GM18520 (cell line): ENCODE data around the gene RAB3GAP2.
"Not testable (repeated sequence)": the region's sequence is repeated elsewhere in the genome, so short reads cannot be mapped to it uniquely, and the experiment has no call there.

Experiments used
- ATAC-seq: cut with Tn5 transposase; IDR thresholded peaks from one replicate; pipeline ENCODE4 v1.9.1; 2021; ENCODE audit not compliant: unreplicated experiment

Gene RAB3GAP2

DNA sequence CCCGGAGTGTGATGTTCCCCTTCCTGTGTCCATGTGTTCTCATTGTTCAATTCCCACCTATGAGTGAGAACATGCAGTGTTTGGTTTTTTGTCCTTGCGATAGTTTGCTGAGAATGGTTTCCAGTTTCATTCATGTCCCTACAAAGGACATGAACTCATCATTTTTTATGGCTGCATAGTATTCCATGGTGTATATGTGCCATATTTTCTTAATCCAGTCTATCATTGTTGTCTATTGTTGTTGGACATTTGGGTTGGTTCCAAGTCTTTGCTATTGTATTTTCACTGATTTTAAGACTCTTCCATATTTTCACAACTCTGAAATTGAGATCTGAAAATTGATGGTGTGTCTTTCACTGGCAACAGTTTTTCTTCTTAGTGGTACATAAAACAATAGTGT lies 67.5 kb downstream of the RAB3GAP2 start:
- not testable (repeated sequence) for ATAC-seq

DNA sequence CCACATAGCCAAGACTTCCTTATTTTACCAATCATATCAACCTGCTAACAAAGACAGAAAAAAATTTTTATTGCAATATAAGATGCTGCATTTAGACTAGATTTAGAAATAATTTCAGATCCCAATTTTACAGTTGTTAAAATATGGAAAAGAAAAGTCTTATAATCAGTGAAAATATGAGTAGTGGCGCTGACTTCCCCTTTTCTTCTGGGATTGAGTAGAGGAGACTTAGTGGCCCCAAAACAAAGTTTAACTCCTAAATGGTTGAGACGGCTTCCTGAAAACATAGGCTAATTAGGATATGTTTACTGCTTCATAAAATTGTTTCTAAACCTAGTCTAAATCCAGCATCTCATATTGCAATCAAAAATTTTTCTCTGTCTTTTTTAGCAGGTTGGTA lies 68.4 kb downstream of the RAB3GAP2 start:
- no peak for ATAC-seq

DNA sequence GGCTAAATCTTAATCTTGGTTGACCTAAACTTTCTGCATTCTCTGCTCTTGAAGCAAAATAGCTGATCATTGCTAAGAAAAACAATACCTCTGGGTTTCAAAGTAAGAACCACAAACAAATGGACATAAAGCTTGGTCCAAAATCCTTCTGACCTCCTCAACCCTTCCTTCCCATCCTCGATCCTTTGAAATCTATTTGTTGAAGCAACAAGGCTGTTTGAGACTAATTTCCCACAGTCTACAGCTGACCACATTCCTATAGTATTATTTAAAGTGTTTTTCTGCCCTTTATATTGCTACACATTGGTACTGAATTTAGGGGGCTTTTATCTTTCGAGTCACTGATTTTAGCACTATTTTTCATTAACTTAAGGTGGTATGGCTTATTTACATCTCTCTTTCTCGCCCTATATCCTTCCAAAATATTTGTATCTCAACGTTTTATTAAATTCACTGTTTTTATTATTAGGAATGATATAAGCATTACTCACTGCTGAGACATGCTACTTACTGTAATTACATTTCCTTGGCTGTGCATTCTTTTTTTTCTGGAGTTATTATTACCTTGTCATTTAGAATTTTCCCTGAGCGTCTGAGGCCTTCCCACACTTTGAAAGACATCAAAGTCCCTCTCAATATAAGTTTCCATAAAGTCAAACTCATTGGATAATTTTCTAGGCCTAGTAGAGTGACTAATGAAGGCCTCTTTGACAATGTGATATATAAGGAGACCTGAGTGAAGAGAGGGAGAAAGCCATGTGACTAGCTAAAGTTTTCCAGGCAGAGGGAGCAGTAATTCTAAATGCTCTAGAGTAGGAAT lies 73.9 kb downstream of the RAB3GAP2 start:
- ATAC-seq: no peak

DNA sequence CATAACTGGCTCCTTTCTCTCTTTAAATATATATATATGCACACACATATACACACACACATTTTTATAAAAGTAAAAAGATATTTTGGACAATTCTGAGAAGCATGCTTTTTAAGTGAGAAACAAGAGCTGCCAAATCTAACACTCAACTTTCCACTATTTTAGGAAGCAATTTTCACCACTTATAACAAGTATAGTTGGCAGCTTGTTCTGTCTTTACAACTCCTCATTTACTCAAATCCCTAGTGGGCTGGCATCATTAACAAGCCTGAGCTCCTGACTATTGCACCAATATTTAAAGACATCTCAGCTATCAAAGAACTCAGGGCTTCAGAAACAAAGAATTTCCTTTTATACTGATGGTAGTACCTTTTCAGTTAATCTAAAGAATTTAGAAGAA lies 76.6 kb downstream of the RAB3GAP2 start:
- no peak for ATAC-seq

DNA sequence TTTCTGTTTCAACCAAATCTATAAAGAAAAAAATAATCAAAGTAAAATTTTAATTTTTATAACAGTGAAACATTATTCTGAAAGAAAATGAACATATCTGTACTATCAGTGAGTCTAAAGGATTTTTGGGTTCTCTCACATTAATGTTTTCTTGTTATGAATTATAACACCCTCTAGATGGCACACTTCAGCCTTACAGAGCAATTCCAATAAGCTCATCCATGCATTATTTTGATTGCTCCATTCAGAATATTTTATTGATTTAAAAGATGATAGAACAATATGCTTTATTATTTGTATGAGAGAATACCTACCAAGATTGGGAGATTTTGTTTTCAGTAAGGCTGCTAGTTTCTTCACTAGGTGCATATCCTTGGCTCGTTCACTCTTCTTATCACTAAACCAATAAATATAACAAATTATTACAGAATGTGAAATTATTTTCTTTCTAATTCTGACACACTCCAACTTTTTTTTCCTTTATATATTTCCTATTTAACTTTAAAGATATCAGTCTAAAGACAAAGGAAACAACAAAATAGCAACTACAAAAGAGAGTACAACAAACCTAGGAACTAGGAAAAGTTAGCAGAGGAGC lies 82.4 kb downstream of the RAB3GAP2 start:
- no peak for ATAC-seq

DNA sequence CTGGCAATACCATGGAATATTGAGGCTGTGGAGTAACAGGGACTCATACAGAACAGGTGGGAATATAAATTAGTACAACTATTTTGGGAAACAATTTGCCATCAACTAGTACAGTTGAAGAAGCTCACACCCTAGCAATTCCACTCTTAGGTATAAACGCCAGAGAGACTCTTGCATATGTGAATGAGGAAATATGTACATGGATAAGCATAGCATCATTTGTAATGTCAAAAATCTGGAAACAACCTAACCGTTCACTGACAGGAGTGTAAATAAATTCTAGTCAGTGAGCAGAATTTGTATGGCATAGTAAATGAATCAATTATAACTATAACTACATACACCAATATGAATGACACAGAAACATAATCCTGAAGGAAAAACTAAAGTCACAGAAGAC lies 83.7 kb downstream of the RAB3GAP2 start:
- no peak for ATAC-seq

DNA sequence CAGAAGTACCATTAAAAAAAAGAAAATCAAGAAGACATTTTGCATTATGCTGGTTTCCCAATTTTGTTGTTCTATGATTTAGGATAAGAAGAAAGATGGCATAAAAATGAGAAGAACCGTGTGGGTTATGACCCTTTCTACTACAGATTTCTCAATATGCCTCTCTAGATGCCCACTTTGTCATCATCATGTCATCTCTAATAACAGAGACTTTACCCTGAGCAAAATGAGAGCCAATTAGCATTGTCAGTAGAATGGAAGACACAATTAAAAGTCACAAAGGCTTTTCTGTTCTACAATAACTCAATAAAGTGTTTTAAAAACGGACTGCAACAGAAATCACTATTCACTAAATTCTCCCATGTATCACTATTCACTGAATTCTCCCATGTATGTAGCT lies 85.5 kb downstream of the RAB3GAP2 start:
- no peak for ATAC-seq

DNA sequence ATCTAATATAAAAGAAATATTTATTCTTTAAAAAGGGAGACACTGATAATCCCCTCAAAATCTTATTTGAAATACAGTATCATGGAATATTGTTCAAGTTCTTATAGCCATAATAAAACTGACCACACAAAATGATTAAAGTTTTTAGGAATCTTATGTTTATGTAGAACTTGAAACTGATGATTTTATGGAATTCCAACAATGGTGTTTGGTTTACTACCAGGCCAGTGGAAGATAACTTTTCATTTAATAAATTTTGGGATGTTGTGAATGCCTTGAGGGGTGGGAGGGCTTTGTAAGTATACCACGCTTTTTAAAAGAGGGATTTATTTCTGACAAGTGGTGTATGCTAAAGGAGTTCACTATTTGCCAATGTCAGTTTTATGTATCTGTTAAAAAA lies 87.7 kb downstream of the RAB3GAP2 start:
- no peak for ATAC-seq

DNA sequence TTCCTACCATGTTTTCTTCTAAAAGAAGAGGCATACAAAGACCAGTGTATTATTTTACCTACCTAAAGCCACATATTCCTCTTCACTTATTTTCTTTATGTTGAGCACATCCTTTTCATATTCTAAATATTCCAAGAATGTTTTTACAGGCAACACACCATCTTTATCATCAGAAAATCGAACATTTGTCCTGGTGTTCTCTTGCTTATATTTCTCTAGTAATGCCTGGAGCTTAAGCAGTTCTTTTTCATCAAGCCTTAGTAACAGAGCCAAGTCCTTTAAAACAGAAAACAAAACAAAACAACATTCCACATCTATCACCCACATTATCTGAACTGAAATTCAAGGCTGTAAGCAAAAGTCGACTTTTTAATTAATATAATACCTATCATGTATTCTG lies 89.6 kb downstream of the RAB3GAP2 start:
- ATAC-seq: no peak

DNA sequence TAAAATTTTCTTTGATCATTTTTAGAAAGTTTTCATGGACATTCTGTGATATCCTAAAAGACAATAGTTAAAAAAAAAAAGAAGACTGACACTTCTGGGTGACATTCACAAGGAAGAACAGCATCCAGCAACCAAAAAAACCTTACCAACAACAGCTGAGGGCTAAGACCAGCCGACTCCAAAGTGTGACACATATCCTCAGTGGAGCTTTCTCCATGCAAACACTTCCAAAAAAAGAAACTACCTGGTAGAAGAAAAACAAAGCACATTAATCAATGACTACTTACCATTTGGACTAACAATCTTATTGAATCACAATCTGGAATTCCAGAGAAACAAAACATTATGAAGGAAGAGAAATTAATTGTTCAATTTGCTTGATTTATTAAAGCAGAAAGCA lies 90.1 kb downstream of the RAB3GAP2 start:
- no peak for ATAC-seq

DNA sequence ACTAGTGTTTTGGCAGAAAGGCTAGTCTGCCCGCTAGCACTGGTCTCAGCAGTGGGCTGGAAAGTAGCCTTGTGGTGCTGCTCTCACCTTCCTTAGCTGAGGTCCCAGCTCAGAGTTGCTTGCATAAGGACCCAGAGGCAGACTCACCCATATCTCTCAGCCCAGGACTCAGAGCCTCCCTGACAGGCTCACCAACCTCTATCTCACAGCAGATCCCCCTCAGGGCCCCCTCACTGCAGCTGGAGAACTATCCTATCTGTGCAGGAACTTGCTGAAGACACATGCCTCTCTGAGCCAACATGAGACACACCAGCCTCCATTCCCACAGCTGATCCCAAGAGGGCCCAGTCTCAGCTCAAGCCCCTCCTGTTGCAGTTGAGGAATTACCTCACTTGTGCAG lies 95.7 kb downstream of the RAB3GAP2 start:
- no peak for ATAC-seq

DNA sequence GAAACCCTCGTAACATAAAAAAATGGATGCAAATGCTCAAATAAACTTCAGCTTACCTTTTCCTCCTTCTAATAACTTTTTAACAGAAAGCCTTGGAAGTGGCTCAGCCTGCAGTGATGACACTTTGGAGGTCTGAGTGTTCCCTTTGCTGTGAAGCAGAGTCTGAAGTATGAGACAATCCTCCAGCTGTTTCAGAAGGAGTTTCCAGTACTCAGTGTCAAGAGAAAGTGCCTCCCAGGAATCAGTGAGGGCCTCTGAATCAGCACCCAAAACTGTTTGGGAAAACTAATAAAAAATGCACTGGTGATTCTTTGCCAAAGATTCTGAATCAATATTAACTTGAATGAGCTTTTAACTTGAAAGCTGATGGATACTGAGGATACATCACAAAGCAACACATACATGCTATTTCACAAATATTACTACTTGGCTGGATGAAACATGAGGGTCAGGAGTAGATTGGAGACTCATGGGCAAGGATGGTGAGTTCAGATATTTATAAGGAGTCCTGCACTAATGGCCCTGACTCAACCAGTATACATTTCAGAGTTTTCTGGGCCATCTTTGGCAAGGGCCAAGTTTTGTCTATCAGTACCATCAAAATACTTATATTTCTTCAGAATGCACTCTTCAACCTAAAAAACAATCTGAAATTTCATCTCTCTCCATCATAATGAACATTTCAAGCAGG lies 101.3 kb downstream of the RAB3GAP2 start:
- no peak for ATAC-seq

DNA sequence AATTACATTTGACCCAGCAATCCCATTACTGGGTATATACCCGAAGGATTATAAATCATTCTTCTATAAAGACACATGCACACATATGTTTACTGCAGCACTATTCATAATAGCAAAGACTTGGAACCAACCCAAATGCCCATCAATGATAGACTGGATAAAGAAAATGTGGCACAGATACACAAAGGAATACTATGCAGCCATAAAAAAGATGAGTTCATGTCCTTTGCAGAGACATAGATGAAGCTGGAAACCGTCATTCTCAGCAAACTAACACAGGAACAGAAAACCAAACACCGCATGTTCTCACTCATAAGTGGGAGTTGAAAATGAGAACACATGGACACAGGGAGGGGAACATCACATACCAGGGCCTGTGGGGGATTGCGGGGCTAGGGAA lies 102.4 kb downstream of the RAB3GAP2 start:
- ATAC-seq: not testable (repeated sequence)

DNA sequence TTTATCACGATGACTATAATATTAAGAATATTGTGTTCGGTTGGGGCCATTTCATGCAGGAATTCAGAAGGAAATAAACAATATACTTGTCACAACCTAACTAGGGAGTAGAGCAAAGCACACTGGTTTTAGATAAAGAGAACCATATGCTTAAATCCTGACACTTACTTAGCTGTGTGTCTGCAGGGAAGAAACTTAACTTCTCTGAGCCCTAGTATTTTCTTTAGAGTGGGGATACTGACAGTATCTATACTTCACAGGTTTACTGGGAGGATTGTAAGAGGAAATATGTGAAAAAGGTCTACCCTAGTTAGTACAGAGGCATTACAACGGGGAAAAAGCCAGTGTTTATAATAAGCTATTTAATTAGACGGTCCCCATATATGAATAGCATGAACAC lies 105.4 kb downstream of the RAB3GAP2 start:
- ATAC-seq: no peak

DNA sequence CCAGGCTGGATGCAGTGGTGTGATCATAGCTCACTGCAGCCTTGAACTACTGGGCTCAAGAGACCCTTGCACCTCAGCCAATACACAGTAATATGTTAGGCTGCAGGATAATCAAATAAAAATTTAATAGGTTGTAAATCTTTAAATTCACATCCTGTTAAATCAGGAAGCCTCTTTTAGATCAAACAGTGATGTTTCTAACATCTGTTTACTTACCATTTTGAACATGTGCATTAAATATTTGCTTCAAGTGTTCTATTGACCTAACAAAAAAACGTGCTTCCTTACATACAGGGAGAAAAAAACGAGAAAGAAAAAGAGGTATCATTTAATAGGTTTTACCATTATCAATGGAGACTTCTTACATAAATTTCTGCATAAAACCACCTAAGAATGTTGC lies 107.7 kb downstream of the RAB3GAP2 start:
- ATAC-seq: no peak

DNA sequence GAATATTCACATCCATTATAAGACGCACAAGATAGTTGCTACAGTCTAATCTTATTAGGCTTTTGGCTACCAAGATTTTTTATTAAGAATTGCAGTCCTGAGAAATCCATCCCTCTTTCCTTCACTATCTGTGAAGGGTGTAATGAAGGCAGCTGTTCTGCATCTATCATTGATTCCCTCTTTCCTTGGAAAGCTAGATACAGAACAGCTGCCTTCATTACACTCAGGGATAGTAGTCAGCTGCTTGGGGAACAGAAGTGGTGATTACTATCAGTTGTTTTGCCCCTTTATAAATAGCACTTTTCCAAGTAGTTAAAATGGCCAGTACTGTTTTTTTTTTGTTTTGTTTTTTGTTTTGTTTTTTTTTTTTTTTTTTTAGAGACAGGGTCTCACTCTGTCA lies 108.1 kb downstream of the RAB3GAP2 start:
- ATAC-seq: no peak

DNA sequence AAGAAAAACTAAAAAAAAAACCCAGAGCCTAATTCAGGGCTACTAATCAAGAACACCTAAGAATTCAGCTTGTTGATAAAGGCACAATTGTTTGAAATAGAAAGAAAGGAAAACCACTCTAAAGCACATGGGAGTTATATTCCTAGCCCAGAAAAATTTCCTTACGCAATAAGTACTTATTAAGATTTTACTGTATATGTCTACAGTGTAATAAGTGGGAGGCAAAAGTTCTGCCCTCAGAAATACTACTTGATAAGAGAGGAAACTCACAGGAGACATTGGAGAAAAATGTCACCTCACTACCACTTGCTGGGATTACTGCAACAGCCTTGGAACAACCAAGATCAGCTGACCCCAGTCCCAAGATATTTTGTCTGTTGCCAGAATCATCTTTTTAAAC lies 112.2 kb downstream of the RAB3GAP2 start:
- no peak for ATAC-seq

DNA sequence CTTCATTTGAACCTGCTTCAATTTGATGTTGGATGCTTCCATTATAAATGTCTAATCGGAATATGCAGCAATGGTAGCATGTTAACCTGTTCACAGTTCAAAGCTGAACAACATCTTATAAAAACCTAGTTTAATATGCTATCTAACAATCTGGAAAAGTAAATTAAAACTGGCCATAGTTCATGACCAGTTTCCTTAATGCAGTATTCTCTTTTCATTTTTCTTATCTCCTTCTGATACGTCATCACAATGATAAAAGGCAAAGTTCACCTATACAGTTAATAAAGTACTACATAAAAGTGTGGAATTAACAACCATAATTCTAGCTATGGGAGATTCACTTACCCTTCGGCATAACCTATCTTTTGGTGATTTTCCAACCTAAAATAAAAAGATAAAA lies 113.2 kb downstream of the RAB3GAP2 start:
- ATAC-seq: no peak

DNA sequence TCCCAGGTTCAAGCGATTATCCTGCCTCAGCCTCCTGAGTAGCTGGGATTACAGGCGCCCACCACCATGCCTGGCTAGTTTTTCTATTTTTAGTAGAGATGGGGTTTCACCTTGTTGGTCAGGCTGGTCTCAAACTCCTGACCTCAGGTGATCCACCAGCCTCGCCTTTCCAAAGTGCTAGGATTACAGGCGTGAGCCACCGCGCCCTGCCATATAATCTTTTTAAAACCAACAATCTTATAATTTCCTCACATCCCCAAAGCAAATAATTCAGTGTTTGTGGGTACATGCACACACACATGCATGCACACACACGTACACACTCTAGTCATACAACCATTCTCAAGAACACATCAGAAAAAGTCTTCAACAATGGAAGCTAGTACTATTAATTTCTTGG lies 113.7 kb downstream of the RAB3GAP2 start:
- ATAC-seq: not testable (repeated sequence)

DNA sequence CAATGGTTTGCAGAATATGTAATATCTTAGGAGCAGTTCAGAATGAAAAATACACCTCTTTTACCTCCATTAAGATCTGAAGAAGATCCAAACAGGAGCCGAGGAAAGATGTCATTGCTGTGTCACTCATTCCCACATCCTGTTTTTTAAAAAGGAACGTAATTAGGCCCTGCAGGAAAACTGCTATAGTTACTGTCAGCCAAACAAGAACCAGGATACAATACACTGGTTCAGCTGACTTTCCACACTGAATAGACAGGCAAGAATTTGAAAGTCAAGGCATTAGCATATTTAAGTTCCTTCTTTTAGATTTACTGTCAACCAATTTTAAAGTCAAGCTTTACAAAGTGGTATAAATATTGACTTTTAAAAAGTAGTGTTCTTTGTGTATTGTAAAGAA lies 114.5 kb downstream of the RAB3GAP2 start:
- no peak for ATAC-seq

DNA sequence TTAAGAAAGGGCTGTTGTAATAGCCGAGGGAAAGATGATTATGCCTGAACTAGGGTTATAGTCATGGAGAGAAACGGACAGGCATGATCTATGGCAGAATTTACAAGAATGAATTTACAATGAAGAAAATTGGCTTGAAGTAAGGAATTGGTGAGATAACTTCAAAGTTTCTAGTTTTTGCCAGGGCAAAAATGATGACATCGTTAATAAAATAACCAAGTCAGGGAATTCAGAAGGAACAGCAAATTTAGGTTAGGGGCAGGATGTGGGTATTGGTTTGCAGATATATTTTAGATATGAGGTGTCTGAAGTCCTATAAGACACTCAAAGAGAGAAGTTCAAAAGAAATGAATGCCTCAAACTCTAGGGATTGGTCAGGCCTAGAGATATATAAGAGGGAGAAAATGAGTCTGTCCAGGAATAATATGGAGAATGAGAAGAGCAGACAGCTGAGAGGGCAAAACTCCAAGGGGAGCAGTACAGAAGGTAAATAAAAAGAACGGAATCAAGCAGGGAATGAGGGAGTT lies 115.6 kb downstream of the RAB3GAP2 start:
- ATAC-seq: no peak

DNA sequence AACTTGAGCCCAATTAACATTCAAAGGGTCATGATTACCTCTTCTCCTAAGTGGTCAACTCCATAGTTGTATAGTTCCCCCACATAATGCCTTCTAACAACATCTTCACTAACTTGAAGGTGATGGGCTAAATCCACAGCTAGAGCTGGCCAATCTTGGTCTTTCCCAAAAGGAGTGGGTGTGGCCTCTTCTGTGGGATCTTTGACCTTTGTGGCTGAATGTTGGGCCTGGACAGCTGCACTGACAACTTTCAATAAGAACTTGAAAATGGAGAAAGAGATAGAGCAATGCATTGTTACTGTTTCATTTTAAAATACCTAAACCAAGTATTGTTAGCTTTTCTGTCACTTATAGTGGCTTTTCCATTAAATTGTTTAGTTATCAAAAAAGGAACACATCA lies 119.1 kb downstream of the RAB3GAP2 start:
- ATAC-seq: no peak
